GM23338 (cell line): ENCODE results near the gene RIC8B. TPM values are rescaled to one million over a fixed set of nuclear protein-coding genes. Genes with fewer than 3 reads are reported as not detected.

Experiments
- ATAC-seq: fragments of 200-7000 bp; cut with Tn5 transposase; 3 replicates; pipeline ENCODE4 v1.9.1; 2020
- DNase-seq: peaks from one replicate; pipeline ENCODE4 v3.0.0-alpha.2; 2015; ENCODE audit warnings: low spot score
- H2AFZ ChIP-seq: fragments of 200-600 bp; sonication (generic); 2 replicates; pipeline ENCODE4 v1.8.0; 2016; ENCODE audit warnings: antibody characterized with exemption, mild to moderate bottlenecking, moderate library complexity
- H3F3A ChIP-seq: fragments of 200-600 bp; sonication (generic); replicated peaks from 2 replicates; pipeline ENCODE4 v1.8.0; 2017; ENCODE audit warnings: antibody characterized with exemption, mixed run types, low read depth
- H3K27ac ChIP-seq: fragments of 200-600 bp; sonication (generic); 2 replicates; pipeline ENCODE4 v1.6.1; 2016; ENCODE audit warnings: low read depth
- H3K27me3 ChIP-seq: fragments of 200-600 bp; sonication (generic); 2 replicates; pipeline ENCODE4 v1.8.0; 2016; ENCODE audit warnings: mild to moderate bottlenecking, mixed run types, moderate library complexity; ENCODE audit not compliant: insufficient read depth
- H3K36me3 ChIP-seq: fragments of 200-600 bp; sonication (generic); 2 replicates; pipeline ENCODE4 v1.8.0; 2016; ENCODE audit warnings: mild to moderate bottlenecking; ENCODE audit not compliant: insufficient read depth
- H3K4me1 ChIP-seq: fragments of 200-600 bp; sonication (generic); 2 replicates; pipeline ENCODE4 v1.8.0; 2016; ENCODE audit warnings: mild to moderate bottlenecking, moderate library complexity; ENCODE audit not compliant: insufficient read depth
- H3K4me2 ChIP-seq: fragments of 200-600 bp; sonication (generic); 2 replicates; pipeline ENCODE4 v1.7.1; 2017; ENCODE audit warnings: mixed run types
- H3K4me3 ChIP-seq: fragments of 200-600 bp; sonication (generic); 2 replicates; pipeline ENCODE4 v1.6.1; 2016; ENCODE audit warnings: mixed run types
- H3K79me2 ChIP-seq: fragments of 200-600 bp; sonication (generic); replicated peaks from 2 replicates; pipeline ENCODE4 v1.8.0; 2017; ENCODE audit warnings: mild to moderate bottlenecking; ENCODE audit not compliant: insufficient read depth
- H3K9me2 ChIP-seq: fragments of 200-600 bp; sonication (generic); 2 replicates; pipeline ENCODE4 v1.8.0; 2017; ENCODE audit not compliant: insufficient read depth
- H4K20me1 ChIP-seq: fragments of 200-600 bp; sonication (generic); replicated peaks from 2 replicates; pipeline ENCODE4 v1.8.0; 2017; ENCODE audit warnings: mild to moderate bottlenecking; ENCODE audit not compliant: insufficient read depth
- H3K27ac Mint-ChIP-seq: 2 replicates; pipeline ENCODE4 v1.8.0; 2020; ENCODE audit warnings: inconsistent platforms, mild to moderate bottlenecking, moderate library complexity, mixed read lengths
- H3K27me3 Mint-ChIP-seq: 3 replicates; pipeline ENCODE4 v1.8.0; 2022; ENCODE audit warnings: low read depth, mild to moderate bottlenecking, moderate library complexity, mixed read lengths, inconsistent platforms; ENCODE audit not compliant: insufficient read depth, poor library complexity
- H3K36me3 Mint-ChIP-seq: 3 replicates; pipeline ENCODE4 v1.8.0; 2021; ENCODE audit warnings: low read depth, mild to moderate bottlenecking, inconsistent platforms, moderate library complexity, mixed read lengths
- H3K4me1 Mint-ChIP-seq: 3 replicates; pipeline ENCODE4 v1.8.0; 2020; ENCODE audit warnings: mild to moderate bottlenecking, inconsistent platforms, mixed read lengths
- H3K4me3 Mint-ChIP-seq: 3 replicates; pipeline ENCODE4 v1.8.0; 2021; ENCODE audit warnings: moderate library complexity, mild to moderate bottlenecking, inconsistent platforms, mixed read lengths
- H3K9me3 Mint-ChIP-seq: 3 replicates; pipeline ENCODE4 v1.8.0; 2020; ENCODE audit warnings: moderate library complexity, mild to moderate bottlenecking, inconsistent platforms, mixed read lengths
- CREB1 ChIP-seq: fragments of 250-450 bp; sonication (Bioruptor Pico); IDR thresholded peaks from 2 replicates; pipeline ENCODE4 v1.5.0; 2020; ENCODE audit warnings: low read depth, mild to moderate bottlenecking, moderate library complexity
- CTCF ChIP-seq, 2 experiments: fragments of 200-600 bp in 1 of 2; sonication (generic) in 1 of 2; conservative IDR thresholded peaks; 2 replicates each; pipeline versions ENCODE4 v1.5.1 to v1.6.1; 2016 to 2017; ENCODE audit warnings: antibody characterized with exemption in 2 of 2, low read depth in 2 of 2, mild to moderate bottlenecking in 2 of 2, moderate library complexity in 1 of 2
- ETS1 ChIP-seq: IDR thresholded peaks from 2 replicates; pipeline ENCODE4 v1.6.1; 2016; ENCODE audit warnings: antibody characterized with exemption
- EZH2phosphoT487 ChIP-seq: fragments of 200-600 bp; sonication (generic); IDR thresholded peaks from one replicate; pipeline ENCODE4 v1.8.1; 2018; ENCODE audit warnings: antibody characterized with exemption; ENCODE audit not compliant: unreplicated experiment
- JUNB ChIP-seq: IDR thresholded peaks from one replicate; pipeline ENCODE4 v1.6.1; 2016; ENCODE audit warnings: antibody characterized with exemption; ENCODE audit not compliant: unreplicated experiment
- NANOG ChIP-seq: IDR thresholded peaks from 2 replicates; pipeline ENCODE4 v1.6.1; 2016; ENCODE audit warnings: antibody characterized with exemption, borderline replicate concordance
- REST ChIP-seq: IDR thresholded peaks from one replicate; pipeline ENCODE4 v1.6.1; 2018; ENCODE audit warnings: antibody characterized with exemption; ENCODE audit not compliant: unreplicated experiment
- STAT1 ChIP-seq: IDR thresholded peaks from one replicate; pipeline ENCODE4 v1.6.1; 2016; ENCODE audit warnings: antibody characterized with exemption; ENCODE audit not compliant: unreplicated experiment
- ZNF331 ChIP-seq: fragments of 250-450 bp; sonication (Bioruptor Pico); IDR thresholded peaks from 2 replicates; pipeline ENCODE4 v1.5.0; 2020; ENCODE audit warnings: low read depth, mild to moderate bottlenecking, moderate library complexity
- ZNF462 ChIP-seq: fragments of 250-450 bp; sonication (Bioruptor Pico); IDR thresholded peaks from 2 replicates; pipeline ENCODE4 v1.5.0; 2020; ENCODE audit warnings: mild to moderate bottlenecking, moderate library complexity
- polyA plus RNA-seq: library from polyadenylated mRNA; unstranded; fragments of >200 nt; fragmentation: Nextera tagmentation; extraction: Ambion mirVana; gene quantifications from 2 replicates; pipeline ENCODE4 v1.2.1, GENCODE V29; 2016
- total RNA-seq: library from RNA; depleted of rRNA; stranded (reverse); fragments of >200 nt; shearing (Covaris generic); gene quantifications from 2 replicates; pipeline ENCODE4 v1.2.3, GENCODE V29; 2014

RIC8B gene
- total and polyA plus RNA-seq, 2 experiments from 2014 or later, result 12.3 to 25.5 TPM

GRCh38 chr12:106773286-106774004 is 1.0 kb upstream of the RIC8B start:
- Mint-ChIP-seq H3K27ac (peak overlapping the region; percentile 95), H3K4me3 (peak overlapping the region; percentile 93), H3K36me3 (no peaks in the 10 kb centered on the region), H3K27me3 (peaks cover 8% of the 10 kb centered on the region), H3K9me3 (no peaks in the 10 kb centered on the region), H3K4me1 (peaks cover 58% of the 10 kb centered on the region)
- Histone ChIP-seq H3K4me3 (peak overlapping the region; percentile 96), H3K4me2 (peak overlapping the region; percentile 97), H3F3A (no peaks in the 10 kb centered on the region), H4K20me1 (peaks cover 19% of the 10 kb centered on the region), H3K79me2 (peaks cover 37% of the 10 kb centered on the region), H2AFZ (no peak overlapping the region), H3K4me1 (peaks cover 46% of the 10 kb centered on the region), H3K27me3 (no peaks in the 10 kb centered on the region), H3K27ac (peak overlapping the region; percentile 86), H3K36me3 (no peaks in the 10 kb centered on the region), H3K9me2 (no peaks in the 10 kb centered on the region)
- peak; percentile 17 for DNase-seq
- no peak for ATAC-seq
- no peak for TF ChIP-seq CTCF (conservative IDR thresholded peaks at IDR 0.05; ENCODE audit: low read depth in 2 of 2)
- TF ChIP-seq REST, result no peak
- no peak for TF ChIP-seq EZH2phosphoT487
- no peak for TF ChIP-seq STAT1
- TF ChIP-seq ZNF331 (CRISPR knock-in tag), result no peak
- TF ChIP-seq ZNF462 (CRISPR knock-in tag), result no peak
- TF ChIP-seq JUNB, result no peak
- no peak for TF ChIP-seq CREB1 (CRISPR knock-in tag)
- no peak for TF ChIP-seq ETS1
- TF ChIP-seq NANOG, result no peak
